ENCODE measurements around the gene CPNE2.
"Not testable (repeated sequence)": the region's sequence is repeated elsewhere in the genome, so short reads cannot be mapped to it uniquely, and the experiment has no call there.

Gene CPNE2

DNA sequence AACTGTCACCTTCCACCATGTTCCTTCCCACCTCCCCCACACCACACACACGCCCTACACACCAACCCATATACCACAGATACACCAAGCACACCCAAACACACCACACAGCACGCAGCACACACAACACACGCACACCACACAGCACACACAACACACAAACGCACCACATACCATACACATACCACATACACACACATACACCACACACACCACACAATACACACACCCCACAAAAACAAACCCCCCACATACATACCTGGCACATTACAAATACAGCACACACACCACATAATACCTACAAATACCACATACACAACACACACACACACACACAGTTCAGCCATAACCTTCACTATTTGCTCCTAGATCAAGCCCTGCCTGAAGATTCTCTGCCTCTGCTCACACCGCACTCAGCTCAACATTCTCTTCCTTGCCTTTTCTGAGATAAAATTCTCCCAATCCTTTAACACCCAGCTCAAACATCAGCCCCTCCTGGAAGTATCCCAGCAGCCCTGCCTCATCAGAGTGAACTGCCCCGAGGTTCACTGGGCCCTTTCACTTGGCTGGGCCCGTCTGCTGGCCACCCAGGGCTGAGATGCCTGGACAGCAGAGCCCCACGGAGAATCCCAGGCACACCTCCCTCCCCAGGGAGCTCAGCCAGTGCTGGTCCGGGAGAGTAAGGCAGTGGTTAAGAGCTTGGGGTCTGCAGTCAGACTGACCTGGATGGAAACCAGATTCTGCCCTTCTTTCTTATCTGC, 31.9 kb upstream of the CPNE2 start:
- no peaks in the 10 kb centered on the region for H3F3A ChIP-seq (ENCODE audit: insufficient read depth, low read length)
- H3K27ac ChIP-seq (ENCODE audit: low read depth, low read length, poor library complexity, severe bottlenecking) = no peak overlapping the region
- H3K9ac ChIP-seq (ENCODE audit: low read length) = no peak overlapping the region
- H3K4me1 ChIP-seq (ENCODE audit: insufficient read depth, low read length, severe bottlenecking) = no peaks in the 10 kb centered on the region
- H3K36me3 ChIP-seq (ENCODE audit: insufficient read depth, low read length) = no peaks in the 10 kb centered on the region
- no peaks in the 10 kb centered on the region for H3K27me3 ChIP-seq (ENCODE audit: insufficient read depth, low read length)
- no peaks in the 10 kb centered on the region for H3K79me2 ChIP-seq (ENCODE audit: insufficient read depth, low read length)
- TF ChIP-seq, protein P1, sequence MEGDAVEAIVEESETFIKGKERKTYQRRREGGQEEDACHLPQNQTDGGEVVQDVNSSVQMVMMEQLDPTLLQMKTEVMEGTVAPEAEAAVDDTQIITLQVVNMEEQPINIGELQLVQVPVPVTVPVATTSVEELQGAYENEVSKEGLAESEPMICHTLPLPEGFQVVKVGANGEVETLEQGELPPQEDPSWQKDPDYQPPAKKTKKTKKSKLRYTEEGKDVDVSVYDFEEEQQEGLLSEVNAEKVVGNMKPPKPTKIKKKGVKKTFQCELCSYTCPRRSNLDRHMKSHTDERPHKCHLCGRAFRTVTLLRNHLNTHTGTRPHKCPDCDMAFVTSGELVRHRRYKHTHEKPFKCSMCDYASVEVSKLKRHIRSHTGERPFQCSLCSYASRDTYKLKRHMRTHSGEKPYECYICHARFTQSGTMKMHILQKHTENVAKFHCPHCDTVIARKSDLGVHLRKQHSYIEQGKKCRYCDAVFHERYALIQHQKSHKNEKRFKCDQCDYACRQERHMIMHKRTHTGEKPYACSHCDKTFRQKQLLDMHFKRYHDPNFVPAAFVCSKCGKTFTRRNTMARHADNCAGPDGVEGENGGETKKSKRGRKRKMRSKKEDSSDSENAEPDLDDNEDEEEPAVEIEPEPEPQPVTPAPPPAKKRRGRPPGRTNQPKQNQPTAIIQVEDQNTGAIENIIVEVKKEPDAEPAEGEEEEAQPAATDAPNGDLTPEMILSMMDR (IDR thresholded peaks at IDR 0.05; ENCODE audit: low read length) = no peak
- TF ChIP-seq EZH2 (IDR thresholded peaks at IDR 0.05; ENCODE audit: borderline replicate concordance, low read length) = no peak
- no peaks in the 10 kb centered on the region for H3K9me3 ChIP-seq (ENCODE audit: low read length)
- H3K4me3 ChIP-seq (ENCODE audit: low read depth, low read length, poor library complexity, severe bottlenecking) = no peak overlapping the region
- no peaks in the 10 kb centered on the region for H3K9me2 ChIP-seq (ENCODE audit: low read depth, low read length)
- no peaks in the 10 kb centered on the region for H4K20me1 ChIP-seq (ENCODE audit: insufficient read depth, low read length)
- H2AFZ ChIP-seq (ENCODE audit: low read length) = no peak overlapping the region
- H3K4me2 ChIP-seq (ENCODE audit: low read length) = no peak overlapping the region

DNA sequence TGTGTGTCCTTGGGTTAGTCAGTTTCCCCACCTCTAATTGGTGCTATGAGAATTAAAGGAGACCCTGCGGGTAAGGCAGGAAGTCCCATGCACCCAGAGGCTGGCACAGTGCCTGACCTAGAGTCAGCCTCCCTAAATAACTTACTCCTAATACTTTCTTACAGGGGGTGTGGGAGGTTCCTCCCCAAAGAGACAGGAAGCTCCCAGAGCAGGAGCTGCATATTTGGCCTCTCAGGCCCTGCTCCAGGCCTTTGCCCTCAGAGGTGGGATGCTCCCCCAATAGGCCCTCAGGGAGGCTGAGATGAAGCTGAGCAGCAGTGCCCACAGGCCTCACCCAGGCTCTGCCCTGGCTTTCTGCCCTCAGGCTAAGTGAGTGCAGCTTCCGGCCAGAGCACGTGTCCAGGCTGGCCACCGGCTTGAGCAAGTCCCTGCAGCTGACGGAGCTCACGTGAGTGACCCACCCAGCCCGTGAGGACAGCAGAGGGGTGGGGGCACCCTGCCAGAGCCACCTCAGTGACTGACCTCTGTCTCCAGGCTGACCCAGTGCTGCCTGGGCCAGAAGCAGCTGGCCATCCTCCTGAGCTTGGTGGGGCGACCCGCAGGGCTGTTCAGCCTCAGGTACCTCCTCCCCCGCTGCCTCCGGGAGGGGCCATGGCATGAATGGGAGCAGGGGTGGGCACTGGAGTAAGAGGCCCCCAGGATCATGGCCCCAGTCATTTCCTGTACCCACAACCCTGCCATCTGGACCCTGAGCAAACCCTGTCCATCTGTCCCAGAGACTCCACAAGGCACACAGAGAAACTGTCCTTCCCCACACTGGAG, 31.1 kb upstream of the CPNE2 start:
- no peak overlapping the region for H3K4me3 ChIP-seq (ENCODE audit: low read depth, low read length, poor library complexity, severe bottlenecking)
- no peaks in the 10 kb centered on the region for H3K9me2 ChIP-seq (ENCODE audit: low read depth, low read length)
- H3K79me2 ChIP-seq (ENCODE audit: insufficient read depth, low read length) = no peaks in the 10 kb centered on the region
- no peaks in the 10 kb centered on the region for H4K20me1 ChIP-seq (ENCODE audit: insufficient read depth, low read length)
- no peak for TF ChIP-seq EZH2 (IDR thresholded peaks at IDR 0.05; ENCODE audit: borderline replicate concordance, low read length)
- TF ChIP-seq, protein P1 (IDR thresholded peaks at IDR 0.05; ENCODE audit: low read length) = no peak
- H3K9me3 ChIP-seq (ENCODE audit: low read length) = no peaks in the 10 kb centered on the region
- no peak overlapping the region for H3K4me2 ChIP-seq (ENCODE audit: low read length)
- no peaks in the 10 kb centered on the region for H3K36me3 ChIP-seq (ENCODE audit: insufficient read depth, low read length)
- H3K27me3 ChIP-seq (ENCODE audit: insufficient read depth, low read length) = no peaks in the 10 kb centered on the region
- H3F3A ChIP-seq (ENCODE audit: insufficient read depth, low read length) = no peaks in the 10 kb centered on the region
- H2AFZ ChIP-seq (ENCODE audit: low read length) = no peak overlapping the region
- H3K27ac ChIP-seq (ENCODE audit: low read depth, low read length, poor library complexity, severe bottlenecking) = no peak overlapping the region
- H3K9ac ChIP-seq (ENCODE audit: low read length) = no peak overlapping the region
- no peaks in the 10 kb centered on the region for H3K4me1 ChIP-seq (ENCODE audit: insufficient read depth, low read length, severe bottlenecking)

DNA sequence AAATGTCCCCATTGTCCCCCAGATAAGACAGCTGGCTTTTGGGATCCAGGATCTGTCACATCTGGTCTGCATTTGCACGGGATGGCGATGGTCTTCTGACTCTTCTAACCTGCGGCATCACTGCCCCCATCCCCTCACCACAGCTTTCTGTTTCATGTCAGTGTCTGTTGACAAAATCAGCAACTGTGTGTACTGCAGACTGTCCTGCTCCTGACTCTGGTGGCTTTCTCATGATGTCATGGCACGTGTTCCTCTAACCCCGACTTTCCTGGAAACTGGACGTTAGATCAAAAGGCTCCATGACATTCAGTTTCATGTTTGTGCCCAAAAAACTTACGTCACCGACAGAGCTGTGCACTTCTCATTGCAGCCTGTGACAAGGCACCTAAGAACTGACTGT, 30.1 kb upstream of the CPNE2 start:
- no peaks in the 10 kb centered on the region for H3K4me1 ChIP-seq (ENCODE audit: insufficient read depth, low read length, severe bottlenecking)
- H3F3A ChIP-seq (ENCODE audit: insufficient read depth, low read length) = no peaks in the 10 kb centered on the region
- no peaks in the 10 kb centered on the region for H3K36me3 ChIP-seq (ENCODE audit: insufficient read depth, low read length)
- H3K4me2 ChIP-seq (ENCODE audit: low read length) = no peak overlapping the region
- no peak for TF ChIP-seq EZH2 (IDR thresholded peaks at IDR 0.05; ENCODE audit: borderline replicate concordance, low read length)
- no peak overlapping the region for H3K4me3 ChIP-seq (ENCODE audit: low read depth, low read length, poor library complexity, severe bottlenecking)
- H2AFZ ChIP-seq (ENCODE audit: low read length) = no peak overlapping the region
- no peaks in the 10 kb centered on the region for H3K9me2 ChIP-seq (ENCODE audit: low read depth, low read length)
- H3K27me3 ChIP-seq (ENCODE audit: insufficient read depth, low read length) = no peaks in the 10 kb centered on the region
- H3K9me3 ChIP-seq (ENCODE audit: low read length) = no peaks in the 10 kb centered on the region
- no peak overlapping the region for H3K27ac ChIP-seq (ENCODE audit: low read depth, low read length, poor library complexity, severe bottlenecking)
- H3K79me2 ChIP-seq (ENCODE audit: insufficient read depth, low read length) = no peaks in the 10 kb centered on the region
- H4K20me1 ChIP-seq (ENCODE audit: insufficient read depth, low read length) = no peaks in the 10 kb centered on the region
- H3K9ac ChIP-seq (ENCODE audit: low read length) = no peak overlapping the region

DNA sequence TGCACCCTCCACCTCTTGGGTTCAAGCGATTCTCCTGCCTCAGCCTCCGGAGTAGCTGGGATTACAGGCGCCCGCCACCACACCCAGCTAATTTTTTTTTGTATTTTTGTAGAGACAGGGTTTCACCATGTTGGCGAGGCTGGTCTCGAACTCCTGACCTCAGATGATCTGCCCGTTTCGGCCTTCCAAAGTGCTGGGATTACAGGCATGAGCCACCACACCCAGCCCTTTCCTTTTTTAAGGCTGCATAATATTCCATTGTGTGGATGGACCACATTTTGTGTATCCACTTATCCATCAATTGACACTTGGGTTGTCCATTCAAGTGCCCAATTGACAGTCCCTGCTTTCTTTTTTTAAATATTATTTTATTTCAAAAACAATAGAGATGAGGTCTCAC, 29.2 kb upstream of the CPNE2 start:
- H3K9me2 ChIP-seq (ENCODE audit: low read depth, low read length); H2AFZ ChIP-seq (ENCODE audit: low read length); H3F3A ChIP-seq (ENCODE audit: insufficient read depth, low read length); H3K4me1 ChIP-seq (ENCODE audit: insufficient read depth, low read length, severe bottlenecking); H3K27ac ChIP-seq (ENCODE audit: low read depth, low read length, poor library complexity, severe bottlenecking); H3K27me3 ChIP-seq (ENCODE audit: insufficient read depth, low read length); H3K9ac ChIP-seq (ENCODE audit: low read length); H4K20me1 ChIP-seq (ENCODE audit: insufficient read depth, low read length); H3K36me3 ChIP-seq (ENCODE audit: insufficient read depth, low read length); H3K4me3 ChIP-seq (ENCODE audit: low read depth, low read length, poor library complexity, severe bottlenecking); H3K79me2 ChIP-seq (ENCODE audit: insufficient read depth, low read length); H3K9me3 ChIP-seq (ENCODE audit: low read length); H3K4me2 ChIP-seq (ENCODE audit: low read length): not testable (repeated sequence)

Measured in OCI-LY1 (cell line).